ENCODE results near the gene TEX11.
"Not testable (repeated sequence)": the region's sequence is repeated elsewhere in the genome, so short reads cannot be mapped to it uniquely, and the experiment has no call there.

The TEX11 gene

GRCh38 chrX:70908541-70908940 is at the start of gene TEX11:
TSS of gene TEX11 (minus strand) at chrX:70908711. CDS start at chrX:70907789, 922 bp downstream.
- in situ Hi-C loops (cut with MboI; ENCODE audit: low sequenced_read_pairs) = no loop called here

- in situ Hi-C loops (cut with MboI; ENCODE audit: low sequenced_read_pairs) = loop anchor here (25.0 kb wide), 1 partner anchor 207 kb away; no protein-coding TSS in a partner anchor
Observed at GRCh38 chrX:70954871-70955270, 46.4 kb upstream of the TEX11 start.

GRCh38 chrX:70924294-70924911 is 15.9 kb upstream of the TEX11 start:
- in situ Hi-C loops (cut with MboI; ENCODE audit: low sequenced_read_pairs) = no loop called here

GRCh38 chrX:70922774-70923473 is 14.4 kb upstream of the TEX11 start:
- in situ Hi-C loops (cut with MboI; ENCODE audit: low sequenced_read_pairs) = no loop called here

GRCh38 chrX:70921709-70922352 is 13.3 kb upstream of the TEX11 start:
- in situ Hi-C loops (cut with MboI; ENCODE audit: low sequenced_read_pairs) = no loop called here

- in situ Hi-C loops (cut with MboI; ENCODE audit: low sequenced_read_pairs) = no loop called here
Observed at GRCh38 chrX:70916754-70917153, 8.2 kb upstream of the TEX11 start.

- in situ Hi-C loops (cut with MboI; ENCODE audit: low sequenced_read_pairs) = no loop called here
Observed at GRCh38 chrX:70907900-70908299, 611 bp downstream of the TEX11 start.

- in situ Hi-C loops (cut with MboI; ENCODE audit: low sequenced_read_pairs) = no loop called here
Observed at GRCh38 chrX:70901465-70901864, 7.0 kb downstream of the TEX11 start.

- in situ Hi-C loops (cut with MboI; ENCODE audit: low sequenced_read_pairs) = not testable (repeated sequence)
Observed at GRCh38 chrX:70890441-70890840, 18.1 kb downstream of the TEX11 start.

- in situ Hi-C loops (cut with MboI; ENCODE audit: low sequenced_read_pairs) = no loop called here
Observed at GRCh38 chrX:70878902-70879301, 29.6 kb downstream of the TEX11 start.

- in situ Hi-C loops (cut with MboI; ENCODE audit: low sequenced_read_pairs) = no loop called here
Observed at GRCh38 chrX:70852294-70852693, 56.2 kb downstream of the TEX11 start.

- in situ Hi-C loops (cut with MboI; ENCODE audit: low sequenced_read_pairs) = not testable (repeated sequence)
Observed at GRCh38 chrX:70844081-70844480, 64.4 kb downstream of the TEX11 start.

GRCh38 chrX:70843620-70844019 is 64.9 kb downstream of the TEX11 start:
- in situ Hi-C loops (cut with MboI; ENCODE audit: low sequenced_read_pairs) = not testable (repeated sequence)

- in situ Hi-C loops (cut with MboI; ENCODE audit: low sequenced_read_pairs) = no loop called here
Observed at GRCh38 chrX:70834589-70834988, 73.9 kb downstream of the TEX11 start.

GRCh38 chrX:70826715-70827114 is 81.8 kb downstream of the TEX11 start:
- in situ Hi-C loops (cut with MboI; ENCODE audit: low sequenced_read_pairs) = no loop called here

- in situ Hi-C loops (cut with MboI; ENCODE audit: low sequenced_read_pairs) = no loop called here
Observed at GRCh38 chrX:70825366-70825765, 83.1 kb downstream of the TEX11 start.

GRCh38 chrX:70808942-70809940 is 99.3 kb downstream of the TEX11 start:
- in situ Hi-C loops (cut with MboI; ENCODE audit: low sequenced_read_pairs) = no loop called here

GRCh38 chrX:70806081-70806480 is 102.4 kb downstream of the TEX11 start:
- in situ Hi-C loops (cut with MboI; ENCODE audit: low sequenced_read_pairs) = no loop called here

GRCh38 chrX:70796742-70797141 is 111.8 kb downstream of the TEX11 start:
- in situ Hi-C loops (cut with MboI; ENCODE audit: low sequenced_read_pairs) = not testable (repeated sequence)

GRCh38 chrX:70774223-70774622 is 134.3 kb downstream of the TEX11 start:
- in situ Hi-C loops (cut with MboI; ENCODE audit: low sequenced_read_pairs) = no loop called here

All from HL-60/S4 treated with phorbol 12-myristate 13-acetate at 8.2 ng/mL for 4 days and 3 days (cell line).